ENCODE data around the gene PLAC1.
A peak's percentile ranks its signal among the peaks of the same experiment; 100 is the strongest.

Gene PLAC1

GRCh38 chrX:134658002-134658759, at the start of gene PLAC1:
PLAC1 (minus strand) TSS chrX:134658471; CDS start chrX:134566682, 91,789 bp downstream.
- peak; percentile 14 for DNase-seq

- DNase-seq: no peak
These were observed 47.9 kb upstream of the PLAC1 start for GRCh38 chrX:134706138-134706537.

- DNase-seq: no peak
These were observed 37.7 kb upstream of the PLAC1 start for GRCh38 chrX:134695999-134696398.

GRCh38 chrX:134694333-134695322, 36.4 kb upstream of the PLAC1 start:
- DNase-seq: no peak

- DNase-seq: no peak
These were observed 35.4 kb upstream of the PLAC1 start for GRCh38 chrX:134693644-134694043.

- no peak for DNase-seq
These were observed 34.7 kb upstream of the PLAC1 start for GRCh38 chrX:134692990-134693389.

- DNase-seq: no peak
These were observed 34.0 kb upstream of the PLAC1 start for GRCh38 chrX:134692233-134692632.

GRCh38 chrX:134691453-134691852, 33.2 kb upstream of the PLAC1 start:
- no peak for DNase-seq

GRCh38 chrX:134688839-134689238, 30.6 kb upstream of the PLAC1 start:
- DNase-seq: no peak

- no peak for DNase-seq
These were observed 30.0 kb upstream of the PLAC1 start for GRCh38 chrX:134688031-134688823.

GRCh38 chrX:134685668-134686067, 27.4 kb upstream of the PLAC1 start:
- DNase-seq: no peak

GRCh38 chrX:134684956-134685355, 26.7 kb upstream of the PLAC1 start:
- no peak for DNase-seq

- no peak for DNase-seq
These were observed 25.2 kb upstream of the PLAC1 start for GRCh38 chrX:134683351-134684005.

GRCh38 chrX:134682081-134682480, 23.8 kb upstream of the PLAC1 start:
- DNase-seq: no peak

- DNase-seq: no peak
These were observed 21.4 kb upstream of the PLAC1 start for GRCh38 chrX:134679644-134680043.

GRCh38 chrX:134679221-134679620, 20.9 kb upstream of the PLAC1 start:
- no peak for DNase-seq

- DNase-seq: no peak
These were observed 19.1 kb upstream of the PLAC1 start for GRCh38 chrX:134677332-134677731.

GRCh38 chrX:134676436-134676835, 18.2 kb upstream of the PLAC1 start:
- no peak for DNase-seq

- no peak for DNase-seq
These were observed 14.9 kb upstream of the PLAC1 start for GRCh38 chrX:134673123-134673522.

- DNase-seq: no peak
These were observed 13.8 kb upstream of the PLAC1 start for GRCh38 chrX:134672101-134672500.

- DNase-seq: no peak
These were observed 13.0 kb upstream of the PLAC1 start for GRCh38 chrX:134671294-134671693.

All from eye (tissue), 1 donor.